Esophagus squamous epithelium (tissue), 4 donors: Measurements from ENCODE around the gene HMGCS2.

Experiments used
- CTCF ChIP-seq, 6 experiments: fragments of 450-650 bp in 4 of 6; fragments of 200-600 bp in 2 of 6; sonication (generic) in 2 of 6; IDR thresholded peaks; one replicate each; pipeline ENCODE4 v1.5.1; 2016 to 2019; ENCODE audit warnings: antibody characterized with exemption in 6 of 6, mild to moderate bottlenecking in 4 of 6, moderate library complexity in 4 of 6
- POLR2A ChIP-seq, 4 donors: fragments of 450-650 bp; IDR thresholded peaks; one replicate each; pipeline ENCODE4 v1.6.1; 2017; ENCODE audit warnings: antibody characterized with exemption in 4 of 4, mild to moderate bottlenecking in 4 of 4, moderate library complexity in 3 of 4

GRCh38 chr1:119742202-119742601 lies 26.5 kb downstream of the HMGCS2 start:
- TF ChIP-seq CTCF (IDR thresholded peaks at IDR 0.05): no peak
- TF ChIP-seq POLR2A (IDR thresholded peaks at IDR 0.05): no peak
